Measurements from ENCODE around the gene OPN5.

Gene OPN5

DNA sequence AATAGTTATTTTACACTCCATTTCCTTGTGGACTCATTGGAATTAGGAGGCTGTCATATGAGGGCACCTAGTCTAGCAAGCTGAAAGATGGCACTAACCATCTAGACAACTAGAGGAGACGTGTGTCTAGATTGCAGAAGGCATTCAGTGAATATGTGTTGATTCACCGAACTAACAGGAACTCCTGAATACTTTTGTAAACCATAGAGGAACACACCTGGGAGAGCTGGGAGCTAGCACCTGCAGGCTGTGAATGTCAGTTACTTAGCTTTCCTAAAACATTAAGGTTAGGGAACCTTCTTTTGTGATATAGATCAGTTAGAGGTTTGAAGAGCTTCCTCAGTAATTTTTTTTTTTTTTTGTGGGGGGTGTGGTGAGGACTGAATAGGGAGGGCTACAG lies 7.7 kb downstream of the OPN5 start:
- no peak for DNase-seq

DNA sequence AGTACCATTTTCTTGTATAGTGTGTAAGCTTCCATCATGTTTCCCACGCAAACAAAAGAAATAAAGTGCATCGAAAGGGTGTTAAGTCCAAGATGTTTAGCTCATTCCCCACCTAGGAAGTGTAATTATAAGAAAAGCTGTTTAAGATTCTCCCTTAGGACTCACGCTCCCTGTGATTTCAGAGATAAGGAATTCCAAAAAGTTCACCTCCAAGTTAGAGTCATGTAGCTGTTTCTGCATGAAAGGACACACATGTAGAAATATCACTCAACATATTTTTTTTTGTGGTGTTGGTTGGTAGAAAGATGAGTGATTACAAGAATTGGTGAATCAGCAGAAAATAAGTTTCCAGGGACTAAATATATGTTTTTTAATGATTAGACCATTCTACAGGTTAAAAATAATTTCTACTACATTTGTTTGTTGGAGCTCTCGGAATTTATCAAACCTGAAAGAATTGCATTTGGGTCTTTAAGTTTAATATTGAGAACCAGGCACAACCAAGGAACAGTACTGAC lies 10.4 kb downstream of the OPN5 start:
- no peak for DNase-seq

DNA sequence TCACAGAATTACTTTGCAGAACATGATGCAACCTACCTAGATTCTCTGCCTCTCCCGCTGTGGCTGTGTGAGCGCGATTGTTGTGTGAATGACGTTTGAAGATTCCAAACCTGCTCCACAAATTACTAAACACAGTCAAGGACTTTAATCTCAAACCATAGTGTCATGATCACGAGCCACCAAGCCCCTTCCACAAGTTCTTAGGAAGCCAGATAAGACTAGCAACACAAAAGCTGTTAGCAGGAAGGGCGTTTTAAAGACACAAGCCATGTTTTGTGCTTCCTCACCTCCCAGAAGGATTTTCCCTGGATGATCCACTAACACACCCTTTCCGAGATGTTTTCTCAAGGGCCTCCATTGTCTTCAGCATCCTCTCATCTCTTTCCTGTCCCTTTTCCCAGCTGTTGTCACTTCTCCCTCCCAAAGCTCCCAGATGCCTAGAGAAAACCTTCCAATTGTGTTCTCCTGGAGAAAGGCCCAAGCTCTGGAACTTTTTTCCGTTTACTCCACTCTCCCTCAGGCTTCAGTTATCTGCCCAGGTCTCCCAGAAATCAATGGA lies 12.8 kb downstream of the OPN5 start:
- DNase-seq = no peak

DNA sequence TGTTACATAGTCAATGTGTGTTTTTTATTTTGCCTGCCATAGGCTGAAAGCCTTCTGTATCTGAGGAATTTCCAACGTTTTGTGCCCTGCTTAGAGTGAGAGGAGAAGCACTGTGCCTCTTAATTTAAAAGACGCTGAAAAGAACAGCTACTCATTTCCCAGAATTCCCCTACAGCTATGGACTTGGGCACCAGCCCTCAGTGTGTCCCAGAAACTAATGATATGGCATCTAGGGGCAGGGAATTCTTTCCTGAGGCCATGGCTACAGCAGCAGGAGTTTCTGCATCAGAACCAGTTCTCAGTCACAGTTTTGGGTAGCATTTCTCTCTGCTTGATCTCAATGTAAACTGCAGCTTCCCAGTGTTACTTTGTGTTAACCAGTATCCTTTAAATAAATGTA lies 20.2 kb downstream of the OPN5 start:
- DNase-seq = no peak

DNA sequence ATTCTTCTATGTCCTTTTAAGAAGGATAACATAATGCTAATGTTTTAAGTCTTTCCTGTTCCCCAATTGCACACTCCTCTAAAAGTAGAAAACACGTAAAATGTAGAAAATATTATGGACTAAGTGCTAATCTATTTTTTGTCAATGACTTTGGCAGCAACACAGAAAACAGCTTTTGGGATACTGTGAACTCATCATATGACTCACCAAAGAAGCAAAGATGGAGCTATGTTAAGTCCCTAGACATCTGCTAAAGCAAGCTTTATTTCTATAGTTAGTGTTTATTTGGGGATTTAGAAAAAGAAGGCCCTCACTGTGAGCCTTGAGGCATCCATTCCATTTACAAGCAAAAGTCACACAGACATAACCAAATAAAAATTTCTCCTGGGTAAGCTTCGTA lies 23.0 kb downstream of the OPN5 start:
- no peak for DNase-seq

DNA sequence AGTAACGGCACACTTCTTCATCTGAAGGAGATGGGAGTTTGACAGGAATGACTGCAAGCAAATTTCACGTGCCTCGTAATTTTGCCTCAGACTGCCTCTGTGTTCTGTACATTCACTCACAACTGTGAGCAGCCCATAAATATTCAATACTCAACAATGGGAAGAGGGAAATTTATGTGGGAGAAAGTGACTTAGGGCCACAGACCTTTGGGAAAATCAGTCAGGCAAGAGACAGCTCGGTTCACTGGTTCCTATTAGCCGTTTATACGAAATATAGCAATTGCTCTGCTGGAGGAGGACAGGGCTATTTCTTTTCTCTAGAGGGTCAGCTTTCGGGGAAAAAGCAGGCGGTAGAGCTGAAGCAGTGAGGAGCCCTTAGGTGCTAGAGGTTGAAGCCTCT lies 28.0 kb downstream of the OPN5 start:
- DNase-seq = no peak

DNA sequence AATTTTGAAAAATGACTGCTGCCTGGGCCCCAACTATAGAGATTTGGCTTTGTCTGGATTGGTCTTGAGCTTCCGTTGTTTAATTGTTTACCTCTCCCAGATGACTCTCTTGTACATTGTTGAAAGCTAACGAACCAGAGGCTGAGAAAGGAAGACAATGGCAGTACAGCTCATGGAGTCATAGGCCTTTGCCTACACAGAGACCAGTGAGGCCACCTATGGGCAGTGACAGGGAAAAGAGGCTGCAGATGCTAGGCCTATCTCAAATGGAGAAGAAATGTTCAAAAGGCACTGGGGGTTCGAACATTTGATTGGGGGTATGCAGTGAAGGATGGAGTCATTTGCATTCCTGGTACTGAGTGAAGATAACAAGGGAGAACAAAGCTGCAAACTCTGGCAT lies 29.1 kb downstream of the OPN5 start:
- DNase-seq = no peak

DNA sequence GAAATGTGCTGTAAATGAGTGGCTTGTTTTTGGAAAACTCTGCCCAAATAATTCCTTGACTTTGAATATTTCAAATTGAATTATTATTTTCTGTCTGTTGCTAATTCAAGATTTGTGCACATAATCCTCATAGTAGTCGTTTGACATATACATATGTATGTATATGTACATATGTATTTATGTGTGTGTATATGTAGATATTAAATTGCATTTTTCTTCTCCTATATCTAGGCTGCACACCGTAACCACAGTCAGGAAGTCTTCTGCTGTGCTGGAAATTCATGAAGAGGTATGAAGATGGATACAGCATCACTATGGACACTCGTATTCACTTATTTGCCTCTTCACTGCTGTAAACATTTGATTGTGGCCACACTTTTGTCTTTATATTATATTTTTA lies 29.6 kb downstream of the OPN5 start:
- DNase-seq = no peak

DNA sequence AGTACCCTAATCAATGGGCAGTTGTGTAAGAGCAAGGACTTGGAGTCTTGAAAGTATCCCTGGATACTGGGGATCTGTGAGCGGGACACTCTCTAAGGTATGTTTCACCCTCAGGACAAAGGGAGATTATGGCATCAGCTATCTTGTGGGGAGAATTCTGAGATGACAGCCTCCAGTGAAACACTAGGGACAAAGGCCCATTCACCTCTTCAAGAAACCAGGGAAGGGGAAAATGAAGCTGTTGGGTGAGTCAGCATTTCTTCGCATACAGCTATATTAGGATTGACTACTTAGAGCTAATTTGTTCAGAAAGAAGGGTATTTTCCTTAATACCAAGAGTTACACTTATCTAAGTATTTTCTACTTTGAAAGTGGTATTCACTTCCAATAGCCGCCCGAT lies 35.9 kb downstream of the OPN5 start:
- DNase-seq = no peak

DNA sequence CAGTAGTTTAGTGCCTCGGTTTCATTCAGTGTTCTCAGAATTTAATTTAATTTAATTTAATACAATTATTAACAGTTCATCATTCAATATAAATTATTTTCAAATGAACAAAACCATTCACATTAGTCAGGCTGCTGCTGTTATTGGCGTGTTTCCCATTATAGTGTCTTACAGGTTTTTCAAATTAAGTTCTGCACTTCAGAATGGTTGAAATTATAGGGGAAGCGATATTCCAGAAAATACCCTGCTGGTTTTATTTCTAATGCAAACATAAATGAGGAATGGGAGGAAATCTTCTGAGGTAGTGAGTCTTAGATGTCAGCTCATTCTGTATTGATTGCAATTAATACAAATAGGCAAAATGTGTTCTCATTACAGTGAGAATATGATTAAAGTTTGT lies 37.6 kb downstream of the OPN5 start:
- DNase-seq = no peak

DNA sequence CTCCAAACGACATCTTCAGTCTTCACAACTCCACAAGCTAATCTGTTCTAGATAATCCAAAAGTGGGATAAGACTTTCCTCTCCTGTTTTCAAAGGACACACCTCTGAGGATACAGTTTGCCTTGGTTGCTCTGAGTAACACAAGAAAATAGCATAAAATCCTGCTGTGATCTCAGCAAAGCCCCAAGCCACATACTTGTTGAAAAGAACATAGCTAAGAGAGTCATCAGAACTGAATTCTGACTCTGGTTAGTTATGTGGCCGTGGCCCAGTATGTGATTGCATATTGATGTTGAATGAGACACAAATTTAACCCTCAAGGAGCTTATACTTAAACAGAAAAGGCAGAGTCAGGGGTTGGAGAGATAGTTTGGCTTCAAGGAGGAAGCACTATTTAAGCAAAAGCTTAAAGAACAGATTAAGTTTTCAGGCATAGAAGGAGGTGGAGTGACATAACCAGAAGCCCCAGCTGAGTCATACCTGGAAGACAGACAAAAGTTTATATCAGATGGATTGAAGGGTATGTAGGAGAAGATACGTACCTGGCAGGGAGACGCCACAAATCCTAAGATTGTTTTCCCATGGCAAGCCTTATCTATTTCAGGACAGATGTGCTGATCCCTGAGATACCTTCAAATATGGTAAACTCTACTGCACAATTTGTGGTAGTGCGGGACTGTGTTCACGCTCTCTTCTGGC lies 41.2 kb downstream of the OPN5 start:
- no peak for DNase-seq

DNA sequence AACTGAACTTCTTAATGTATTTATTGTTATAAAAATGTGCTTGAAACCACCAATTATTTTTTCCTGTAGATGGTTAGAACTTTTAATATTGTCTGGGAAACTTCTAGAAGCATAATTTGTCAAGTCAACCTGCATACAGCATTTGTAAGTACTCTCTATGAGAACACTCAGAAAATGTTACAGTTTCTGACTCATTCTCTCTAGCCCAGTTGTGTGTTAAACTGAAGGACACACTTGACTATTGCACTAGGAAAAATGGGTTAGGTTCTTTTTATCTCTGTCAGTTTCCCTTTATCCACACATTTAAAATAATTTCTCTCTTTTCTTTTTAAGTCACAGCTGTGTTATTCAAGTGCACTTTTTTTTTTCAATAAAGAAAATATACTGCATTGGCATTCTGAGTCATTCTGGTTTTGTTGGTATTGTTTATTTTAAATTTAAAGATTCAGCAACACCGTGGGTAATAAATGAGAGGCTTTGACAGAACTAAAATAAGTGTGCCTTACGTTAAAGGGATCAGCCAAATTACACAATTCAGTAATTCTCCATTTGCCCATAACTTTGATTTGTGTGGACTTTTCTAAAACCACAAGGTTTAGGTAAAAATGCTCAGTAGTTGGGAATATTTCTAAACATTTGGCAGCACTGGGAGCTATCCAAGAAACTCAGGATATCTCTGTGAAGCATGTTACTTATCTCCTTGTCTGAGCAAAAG lies 50.7 kb downstream of the OPN5 start:
- no peak for DNase-seq

DNA sequence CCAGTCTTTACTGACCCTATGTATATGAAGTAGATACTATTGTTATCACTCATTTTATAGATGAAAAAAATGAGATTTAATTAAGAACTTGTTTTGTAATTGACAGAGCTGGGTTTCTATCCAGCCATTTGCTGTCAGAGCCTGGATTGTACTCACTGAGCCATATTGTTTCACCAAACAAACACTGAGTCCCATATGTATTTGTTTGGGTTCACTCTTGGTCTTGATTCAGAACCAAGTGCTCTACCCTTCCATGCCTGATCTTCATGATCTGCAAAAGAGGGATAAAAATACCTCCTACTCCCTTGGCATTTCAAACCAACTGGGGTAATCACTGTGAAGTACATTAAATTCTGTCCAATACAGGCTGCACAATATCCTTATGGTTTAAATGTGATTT lies 52.4 kb downstream of the OPN5 start:
- no peak for DNase-seq

DNA sequence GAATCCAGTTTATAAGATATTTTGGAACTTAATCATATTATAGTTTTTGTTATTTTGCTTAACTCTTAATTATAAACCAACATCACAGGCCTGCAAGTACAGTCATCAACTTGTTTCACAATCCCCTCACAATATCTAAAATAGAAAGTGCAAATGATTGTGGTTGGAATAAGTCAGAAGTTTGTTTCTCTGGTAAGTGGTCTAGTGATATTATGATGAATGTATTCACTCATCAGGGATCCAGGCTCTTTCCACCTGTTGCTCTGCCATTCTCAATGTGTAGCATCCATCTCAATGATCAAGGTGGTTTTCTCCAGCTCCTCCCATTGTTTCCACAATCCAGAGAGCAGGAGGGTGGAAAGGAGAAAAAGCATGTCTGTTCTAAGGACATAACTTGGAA lies 54.2 kb downstream of the OPN5 start:
- DNase-seq = no peak

DNA sequence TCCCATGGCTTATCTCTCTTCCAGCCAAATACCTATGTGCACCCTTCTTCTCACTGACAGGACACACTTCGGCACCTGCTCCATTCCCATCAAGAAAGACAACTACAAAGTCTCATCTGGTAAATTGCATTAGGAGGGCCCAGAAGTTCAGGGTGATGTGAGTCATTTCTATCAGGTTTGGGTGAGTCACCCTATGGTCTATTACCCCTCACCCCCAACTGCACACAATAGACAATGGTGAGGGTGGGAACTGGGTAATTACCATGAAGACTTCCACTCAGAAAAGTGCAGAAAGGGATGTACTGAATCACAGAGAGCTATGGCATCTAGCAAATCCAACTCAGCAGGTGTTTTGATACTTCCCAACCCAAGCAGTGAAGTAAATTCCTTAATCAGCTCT lies 54.8 kb downstream of the OPN5 start:
- no peak for DNase-seq

DNA sequence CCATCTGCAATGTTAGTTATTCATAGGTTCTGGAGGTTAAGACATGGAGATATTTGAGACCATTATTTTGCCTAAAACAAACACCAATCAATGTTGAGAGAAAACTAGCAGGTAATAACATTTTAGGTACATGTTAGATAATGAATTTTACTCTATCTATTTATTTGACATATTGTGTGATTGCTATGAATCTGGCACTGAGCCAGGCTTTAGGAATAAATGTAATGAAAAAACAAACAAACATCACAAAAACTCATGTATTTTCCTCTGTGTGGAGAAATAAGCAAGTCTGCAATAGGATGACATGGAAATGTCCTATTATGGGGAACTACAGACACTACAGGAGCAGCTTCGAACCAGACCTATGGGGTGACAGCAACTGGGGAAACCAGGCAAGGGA lies 57.8 kb downstream of the OPN5 start:
- no peak for DNase-seq

DNA sequence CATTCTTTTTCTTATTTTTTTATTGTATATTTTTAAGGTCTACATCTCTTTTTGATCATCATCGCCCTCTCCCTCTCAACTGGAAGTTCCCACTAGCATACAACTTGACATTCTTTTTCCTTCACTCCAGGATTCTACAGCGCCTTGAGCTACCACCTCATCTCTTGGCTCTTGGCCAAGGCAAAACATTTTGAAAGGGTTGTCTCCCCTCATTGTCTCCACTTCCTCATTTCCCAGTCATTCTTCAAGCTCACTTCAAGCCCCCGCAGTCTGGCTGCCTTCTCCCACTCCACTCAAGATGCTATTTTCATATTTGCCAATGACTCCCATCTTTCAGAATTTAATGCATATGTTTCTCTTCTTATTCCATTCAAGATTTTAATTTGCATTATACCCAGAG lies 63.0 kb downstream of the OPN5 start:
- no peak for DNase-seq

DNA sequence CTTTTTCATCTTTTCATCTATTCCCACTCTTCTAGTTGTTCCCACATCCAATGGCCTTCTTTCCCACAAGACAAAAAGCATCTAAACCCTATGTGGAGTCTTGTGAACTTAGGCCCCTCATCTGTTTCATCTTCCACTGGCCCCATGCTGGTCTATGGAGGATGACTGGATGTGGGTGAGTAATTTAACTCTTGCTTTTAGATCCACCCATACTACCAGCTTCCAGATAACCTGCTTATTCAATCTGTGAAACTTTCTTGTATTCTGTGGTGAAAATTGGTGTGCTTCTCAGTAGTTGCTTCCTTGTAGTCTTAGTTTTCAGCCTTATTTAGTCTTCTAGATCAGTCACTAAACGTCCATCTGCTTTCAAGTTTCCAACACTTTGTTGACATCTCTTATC lies 64.9 kb downstream of the OPN5 start:
- no peak for DNase-seq

DNA sequence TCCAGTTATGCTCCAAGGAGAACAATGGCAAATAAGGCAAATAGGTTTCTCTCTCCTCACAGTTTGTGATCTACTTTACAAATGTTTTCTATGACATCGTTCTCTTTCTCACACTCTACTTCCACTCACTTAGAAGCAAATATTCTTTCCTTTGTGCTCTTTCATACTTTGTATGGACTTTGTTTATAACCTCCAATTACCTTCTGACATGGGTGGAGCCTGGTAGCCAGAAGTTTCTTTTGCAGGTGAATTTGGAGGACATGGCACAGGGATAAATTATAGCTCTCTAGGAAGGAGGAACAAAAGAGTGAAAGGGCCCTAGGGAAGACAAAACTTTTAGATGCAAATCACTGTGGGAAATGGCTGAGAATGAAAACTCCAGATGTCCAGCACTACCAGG lies 69.3 kb downstream of the OPN5 start:
- no peak for DNase-seq

DNA sequence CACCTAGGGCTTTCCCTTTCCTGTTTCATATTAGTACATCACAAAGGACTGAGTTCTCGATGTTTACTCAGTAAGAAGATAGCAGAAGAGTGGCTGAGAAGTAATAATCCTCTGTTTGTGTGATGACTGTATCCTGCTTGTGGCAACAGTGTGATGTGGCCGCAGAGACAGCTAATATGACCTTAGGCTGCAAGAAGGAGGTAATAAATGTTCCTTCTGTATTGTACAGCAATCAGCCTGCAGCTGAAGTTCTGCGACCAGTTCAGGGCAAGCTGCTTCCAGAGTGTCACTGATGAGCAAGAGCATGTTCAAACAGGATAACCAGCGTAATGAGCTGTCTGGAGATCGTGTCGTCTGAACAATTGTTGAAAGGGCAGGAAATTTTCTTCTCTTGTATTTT lies 70.9 kb downstream of the OPN5 start:
- DNase-seq = no peak

DNA sequence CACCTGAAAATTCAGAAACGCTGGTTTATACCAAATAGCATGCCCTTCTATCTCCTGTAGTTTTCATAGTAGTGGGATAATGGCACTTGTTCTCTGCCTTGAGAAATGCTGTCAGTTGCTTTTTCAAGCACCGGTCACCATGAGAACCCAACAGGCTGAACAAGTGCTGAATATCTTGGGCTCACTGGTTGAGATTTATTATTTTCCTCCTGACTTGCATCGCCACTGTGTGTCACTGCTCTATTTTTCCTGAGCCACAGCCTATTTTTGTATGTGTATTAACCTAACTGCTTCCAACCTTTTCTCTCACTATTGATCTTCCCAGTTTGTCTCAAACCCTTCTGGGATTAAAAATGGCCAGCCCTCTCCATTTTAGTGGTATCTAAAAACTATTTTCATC lies 71.9 kb downstream of the OPN5 start:
- no peak for DNase-seq

DNA sequence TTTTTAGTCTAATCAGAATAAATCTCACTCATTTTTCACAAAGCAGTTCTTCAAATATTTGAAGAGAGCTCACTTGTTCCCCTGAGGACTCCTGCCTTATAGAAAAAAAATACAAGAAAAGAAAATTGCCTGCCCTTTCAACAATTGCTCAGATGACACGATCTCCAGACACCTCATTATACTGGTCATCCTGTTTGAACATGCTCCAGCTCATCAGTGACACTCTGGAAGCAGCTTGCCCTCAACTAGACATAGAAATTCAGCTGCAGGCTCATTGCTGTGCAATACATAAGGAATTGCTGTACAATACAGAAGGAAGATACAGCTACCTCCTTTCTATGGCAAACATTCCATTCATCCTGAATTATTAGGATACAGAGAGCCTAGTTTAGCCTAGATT lies 73.1 kb downstream of the OPN5 start:
- DNase-seq = no peak

DNA sequence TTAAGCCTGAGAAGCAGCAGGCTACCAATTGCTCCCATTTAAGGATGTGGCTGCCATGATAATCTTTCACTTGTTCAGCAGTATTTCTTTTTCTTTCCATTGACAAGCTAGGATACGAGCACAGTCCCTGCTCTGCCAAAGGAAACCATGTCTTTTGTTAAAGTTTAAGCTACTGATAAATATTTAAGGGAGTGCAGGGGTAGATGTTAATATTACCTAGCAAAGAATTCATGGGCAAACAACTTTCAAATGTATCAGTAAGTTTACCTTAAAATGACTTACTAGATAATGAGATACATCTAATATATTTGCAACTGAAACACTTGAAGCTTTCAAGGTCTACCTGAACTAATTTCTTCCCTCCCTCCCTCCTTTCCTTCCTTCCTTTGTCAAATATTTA lies 77.3 kb downstream of the OPN5 start:
- no peak for DNase-seq

DNA sequence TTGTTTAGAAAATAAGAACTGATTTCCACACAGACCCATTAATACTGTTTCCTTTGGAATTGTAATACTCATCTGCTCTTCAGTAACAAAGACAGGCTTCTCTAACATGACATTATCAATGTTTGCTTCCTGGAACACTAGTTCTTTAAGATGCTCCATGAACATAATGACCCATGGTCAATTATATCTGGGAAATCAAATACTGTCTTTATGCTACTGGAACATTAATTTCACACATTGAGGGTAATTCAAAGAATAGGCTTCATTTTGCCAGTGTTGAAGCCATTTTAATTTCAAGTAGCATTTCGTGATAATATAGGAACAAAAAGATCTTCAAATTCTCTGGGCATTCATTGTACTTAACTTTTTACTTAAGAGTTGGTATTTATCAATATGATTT lies 80.9 kb downstream of the OPN5 start:
- DNase-seq = no peak

DNA sequence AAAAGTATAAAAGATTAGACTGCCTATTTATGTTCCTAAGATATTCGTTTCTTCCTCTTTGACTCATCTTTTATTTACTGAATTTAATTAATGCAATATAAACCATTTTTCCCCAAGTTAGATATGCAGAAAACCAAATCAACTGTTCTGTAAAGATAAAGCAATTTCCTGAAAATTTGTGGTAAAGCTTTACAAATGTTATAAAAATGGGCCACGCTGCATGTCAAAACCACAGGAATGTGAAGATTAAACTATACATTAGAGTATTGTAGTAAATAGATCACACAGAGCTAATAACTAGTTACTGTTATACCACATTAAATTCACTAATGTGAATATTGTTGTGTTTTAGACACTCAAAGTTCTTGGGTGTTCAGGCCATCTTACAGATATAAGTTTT lies 83.4 kb downstream of the OPN5 start:
- no peak for DNase-seq
